ENCODE data around the gene KLF16.

The KLF16 gene

DNA sequence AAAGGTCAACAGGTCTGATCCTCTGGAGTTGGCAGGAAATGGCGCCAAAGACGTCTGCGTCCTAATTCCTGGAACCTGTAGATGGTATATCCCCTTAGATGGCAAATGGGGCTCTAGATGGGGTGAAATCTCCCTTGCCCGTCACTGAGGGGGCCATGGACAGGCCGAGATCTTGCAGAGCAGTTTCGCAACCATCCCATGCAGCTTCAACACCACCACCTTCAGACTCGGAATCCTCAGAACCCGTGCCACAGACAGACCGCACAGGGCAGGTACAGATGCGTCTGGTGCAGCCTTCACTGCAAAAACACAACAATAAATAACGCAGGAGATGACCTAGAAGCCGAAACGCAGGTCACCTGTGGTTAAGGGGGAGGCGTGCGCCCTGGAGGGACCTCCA lies 32.8 kb downstream of the KLF16 start:
- no peak for DNase-seq (ENCODE audit: low read depth)
- no peak overlapping the region for H3K4me3 ChIP-seq (ENCODE audit: low read depth, low read length)

DNA sequence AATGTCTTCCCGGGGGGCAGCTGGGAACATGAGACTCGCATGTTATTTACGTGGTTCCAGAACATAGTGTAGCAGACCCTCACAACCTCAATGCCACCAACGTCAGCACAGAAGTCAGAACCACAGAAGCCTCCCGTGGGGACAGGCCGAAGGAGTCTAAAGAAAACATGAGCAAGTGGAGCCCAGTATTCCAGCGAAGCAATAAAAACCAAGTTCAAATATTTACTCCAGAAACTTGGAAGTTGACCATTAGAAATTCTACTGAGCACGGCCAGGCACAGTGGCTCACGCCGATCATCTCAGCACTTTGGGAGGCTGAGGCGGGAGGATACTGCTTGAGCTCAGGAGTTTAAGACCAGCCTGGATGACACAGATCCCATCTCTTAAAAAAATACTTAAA lies 33.4 kb downstream of the KLF16 start:
- H3K4me3 ChIP-seq (ENCODE audit: low read depth, low read length), result no peak overlapping the region
- DNase-seq (ENCODE audit: low read depth), result no peak

DNA sequence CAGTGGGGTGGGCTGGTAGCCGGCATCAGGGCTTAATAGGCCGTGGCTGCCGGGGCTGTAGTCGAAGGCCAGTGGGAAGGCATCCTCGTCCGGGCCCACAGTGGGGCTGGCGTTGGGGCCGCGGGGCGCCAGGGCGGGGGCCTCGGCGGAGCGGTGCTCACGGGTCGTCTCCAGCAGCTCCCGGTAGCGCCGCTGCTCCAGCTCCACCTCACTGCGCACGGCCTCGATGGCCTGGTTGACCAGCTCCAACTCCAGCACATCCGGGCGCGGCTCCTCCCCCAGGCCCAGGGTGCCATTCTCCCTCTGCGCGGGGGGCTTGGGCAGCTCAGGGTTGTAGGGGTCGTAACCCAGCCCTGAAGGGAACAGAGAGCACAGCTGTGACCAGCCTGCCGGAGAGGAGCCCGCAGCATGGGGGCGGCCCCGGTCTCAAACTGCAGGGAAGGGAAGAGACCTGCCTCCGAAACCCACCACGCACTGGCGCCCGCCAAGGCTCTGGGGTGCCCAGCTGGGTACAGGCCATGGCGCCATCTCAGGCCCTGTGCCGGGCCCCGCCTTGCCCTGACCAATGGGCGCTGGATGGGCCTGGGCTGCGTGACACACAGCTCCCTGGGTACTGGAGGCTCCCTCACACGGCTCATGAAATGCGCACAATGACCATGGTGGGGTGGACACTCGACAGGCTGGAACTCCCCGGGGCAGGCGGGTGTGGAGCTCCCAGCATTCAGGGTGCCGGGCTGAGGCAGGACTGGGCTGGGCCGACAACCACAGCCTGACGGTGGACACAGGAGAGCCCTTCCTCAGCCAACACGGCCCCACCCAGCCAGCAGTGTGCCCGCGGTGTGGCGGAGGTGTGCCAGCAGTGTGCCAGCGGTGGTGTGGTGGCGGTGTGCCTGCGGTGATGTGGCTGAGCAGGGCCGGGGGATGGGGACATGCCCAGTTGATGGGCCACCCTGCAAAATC lies 34.8 kb downstream of the KLF16 start:
- no peak overlapping the region for H3K4me3 ChIP-seq (ENCODE audit: low read depth, low read length)
- no peak for DNase-seq (ENCODE audit: low read depth)

DNA sequence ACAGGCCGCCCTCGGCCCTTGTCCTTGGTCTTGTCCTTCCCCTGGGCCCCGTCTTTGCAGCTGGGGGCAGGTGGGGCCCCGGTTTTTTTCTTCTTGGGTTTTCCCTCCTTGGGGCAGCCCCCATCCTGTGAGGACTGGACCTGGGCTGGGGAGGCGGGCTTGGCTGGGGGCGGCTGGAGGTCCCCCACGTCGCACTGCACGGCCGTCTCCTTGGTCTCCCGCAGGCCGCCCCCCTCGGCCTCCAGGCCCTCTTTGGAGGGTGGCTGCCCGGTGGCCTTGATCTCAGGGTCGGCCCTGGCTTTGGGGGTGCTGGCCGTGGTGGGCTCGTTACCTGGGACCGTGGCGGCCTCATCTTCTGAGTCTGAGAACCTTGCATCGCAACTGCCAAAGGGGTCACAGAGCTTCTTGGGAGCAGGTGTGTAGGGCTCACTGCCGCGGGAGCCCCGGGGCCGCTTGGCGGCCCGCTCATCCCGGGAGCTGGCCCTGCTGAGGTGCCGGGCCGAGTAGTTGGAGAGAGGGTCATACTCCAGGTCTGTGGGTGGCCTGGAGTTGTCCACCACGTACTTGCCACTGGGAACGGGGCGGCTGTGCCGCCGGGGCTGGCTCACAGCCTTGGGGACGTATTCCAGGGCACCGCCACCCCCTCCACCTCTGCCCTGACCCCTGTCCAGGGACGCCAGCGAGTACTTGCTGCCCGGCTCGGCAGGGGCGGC lies 35.7 kb downstream of the KLF16 start:
- H3K4me3 ChIP-seq (ENCODE audit: low read depth, low read length), result no peak overlapping the region

DNA sequence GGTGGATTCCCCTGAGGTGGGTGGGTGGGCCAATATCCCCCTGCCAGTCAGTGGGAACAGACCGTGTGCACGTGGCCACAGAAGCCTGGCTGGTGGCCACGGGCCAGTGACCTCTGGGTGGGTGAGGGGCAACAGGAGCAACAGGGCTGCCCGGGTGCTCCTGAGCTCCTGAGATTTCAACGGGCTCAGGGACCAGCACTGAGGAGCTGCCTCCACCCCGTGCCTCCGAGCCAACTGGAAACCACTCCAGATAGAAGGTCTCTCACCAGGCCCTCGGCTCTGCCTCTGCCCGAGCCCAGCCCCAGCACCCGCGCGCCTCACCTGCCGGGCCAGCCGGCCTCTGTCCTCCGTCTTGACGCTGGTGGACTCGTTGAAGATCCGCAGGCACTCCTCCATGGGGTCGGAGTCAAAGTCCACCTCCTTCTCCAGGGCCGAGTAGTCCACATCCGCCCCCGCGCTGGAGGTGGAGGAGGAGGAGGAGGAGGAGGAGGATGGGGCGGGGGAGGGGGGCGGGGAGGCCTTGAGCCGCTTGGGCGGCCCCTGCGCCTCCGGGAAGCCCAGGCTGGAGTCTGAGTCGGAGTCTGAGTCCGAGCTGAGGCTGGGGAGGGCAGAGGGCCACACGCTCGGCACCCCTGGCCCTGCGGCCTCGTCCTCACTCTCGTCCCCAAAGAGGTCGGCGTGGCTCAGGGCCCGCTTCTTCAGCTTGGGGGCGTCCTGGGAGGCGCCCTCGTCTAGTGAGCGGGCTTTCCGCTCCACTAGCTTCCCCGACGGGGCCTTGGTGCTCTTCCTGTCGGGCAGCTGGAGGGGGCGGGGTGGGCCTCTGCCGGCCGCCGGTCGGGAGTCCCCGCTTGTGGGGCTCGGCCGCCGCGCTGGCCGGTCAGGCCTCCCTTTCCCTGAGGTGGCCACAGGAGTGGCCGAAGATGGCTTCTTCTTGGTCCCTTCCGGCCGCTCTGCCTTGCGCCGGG lies 36.5 kb downstream of the KLF16 start:
- DNase-seq (ENCODE audit: low read depth), result no peak
- H3K4me3 ChIP-seq (ENCODE audit: low read depth, low read length), result no peak overlapping the region

More for the DNA sequence above, 35.7 kb downstream of the KLF16 start:
- DNase-seq (ENCODE audit: low read depth), result no peak

DNA sequence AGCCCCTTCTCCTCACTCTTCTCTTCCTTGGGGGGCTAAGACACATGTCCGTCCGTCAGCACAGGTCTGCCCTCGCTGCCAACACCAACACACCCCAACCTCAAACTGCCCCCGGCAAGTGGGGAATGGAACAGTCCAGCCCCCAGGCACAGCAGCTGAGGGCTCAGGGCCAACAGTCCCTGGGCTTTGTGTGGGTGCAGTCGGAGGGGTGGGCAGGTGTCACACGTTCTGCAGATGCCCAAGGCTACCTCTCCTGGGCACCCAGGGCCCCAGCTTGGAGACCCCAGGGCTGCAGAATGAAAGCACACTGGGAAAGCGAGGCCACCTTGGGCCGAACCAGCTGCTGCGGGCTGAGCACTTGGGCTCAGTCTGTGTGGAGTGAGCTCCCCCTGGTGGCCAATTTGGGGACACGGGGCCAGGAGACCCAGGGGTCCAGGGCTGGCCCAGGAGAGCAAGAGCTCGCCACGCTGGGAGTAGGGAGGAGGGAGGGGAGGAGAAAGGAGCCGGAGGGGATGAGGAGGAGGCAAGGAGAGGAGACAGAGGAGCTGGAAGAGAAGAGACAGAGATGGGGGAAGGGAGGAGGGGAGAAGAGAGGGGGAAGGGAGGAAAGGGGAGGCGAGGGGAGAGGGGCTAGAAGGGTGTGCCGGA lies 37.3 kb downstream of the KLF16 start:
- H3K4me3 ChIP-seq (ENCODE audit: low read depth, low read length), result no peak overlapping the region
- peak; percentile 15 for DNase-seq (ENCODE audit: low read depth)

DNA sequence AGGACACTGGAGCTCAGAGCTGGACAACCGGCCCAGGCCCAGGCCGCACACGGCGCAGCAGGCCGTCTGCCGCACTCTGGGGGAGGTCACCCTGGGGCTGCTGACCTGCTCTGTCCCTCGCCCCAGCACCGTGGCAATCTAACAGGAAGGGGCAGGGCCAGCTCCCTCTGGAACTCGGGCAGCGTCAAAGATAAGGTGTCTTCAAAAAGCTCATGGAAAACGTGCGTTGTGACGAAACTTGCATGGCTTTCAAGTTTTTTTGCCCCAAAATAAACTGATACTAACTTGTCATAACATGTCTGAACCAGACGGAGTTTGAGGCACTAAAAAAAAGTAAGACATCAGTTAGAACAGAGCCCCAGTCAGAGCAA lies 39.1 kb downstream of the KLF16 start:
- no peak for DNase-seq (ENCODE audit: low read depth)
- no peak overlapping the region for H3K4me3 ChIP-seq (ENCODE audit: low read depth, low read length)

DNA sequence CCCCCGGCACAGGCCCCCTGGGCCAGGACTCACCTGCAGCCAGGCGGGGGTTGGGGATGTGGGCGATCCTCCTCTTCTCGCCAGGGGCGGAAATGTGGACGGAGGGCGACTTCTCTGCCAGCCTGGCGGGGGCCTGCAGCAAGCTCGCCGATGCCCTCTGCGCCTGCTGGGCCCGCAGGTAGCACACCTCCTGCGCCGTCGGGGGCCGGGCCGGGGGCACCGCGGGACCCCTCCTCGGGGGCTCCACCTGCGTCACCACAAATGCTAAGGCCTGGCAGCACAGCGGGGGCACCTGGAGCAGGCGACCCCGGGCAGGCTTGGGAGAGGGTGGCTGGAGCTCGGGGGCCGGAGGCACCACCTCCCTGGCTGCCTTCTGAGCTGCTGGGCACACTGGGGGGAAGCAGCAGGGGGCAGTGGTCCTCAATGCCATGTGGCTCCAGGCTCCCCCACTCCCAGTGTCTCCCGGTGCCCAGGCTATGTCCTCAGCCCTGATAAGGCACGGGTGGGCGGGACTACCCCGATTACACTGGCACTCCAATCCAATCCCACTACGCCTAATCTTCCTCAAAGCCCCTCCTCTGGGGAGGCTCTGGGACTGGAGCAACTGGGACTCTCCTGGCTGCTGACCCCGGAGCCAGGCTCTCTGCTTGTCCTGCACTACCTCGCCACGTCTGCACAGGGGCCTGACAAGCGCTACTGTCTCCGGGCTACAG lies 39.7 kb downstream of the KLF16 start:
- no peak overlapping the region for H3K4me3 ChIP-seq (ENCODE audit: low read depth, low read length)
- no peak for DNase-seq (ENCODE audit: low read depth)

DNA sequence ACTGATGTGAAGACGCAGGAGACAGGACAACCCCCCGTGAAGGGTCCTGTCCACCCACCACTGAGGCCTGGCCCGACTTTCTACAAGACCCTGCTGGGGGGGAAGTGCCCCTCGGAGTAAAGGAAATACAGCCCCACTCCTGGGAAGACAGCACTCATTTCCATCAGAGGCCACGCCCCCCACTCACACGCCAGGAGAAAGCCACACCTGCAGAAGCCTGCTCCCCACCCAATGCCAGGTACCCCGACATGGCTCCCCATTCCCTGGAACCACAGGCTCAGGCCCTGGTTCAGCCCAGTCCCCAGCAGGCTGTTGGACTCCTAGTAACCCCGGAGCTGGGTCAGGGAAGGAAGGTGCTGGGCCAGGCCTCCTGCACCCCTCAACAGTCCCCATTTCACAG lies 40.4 kb downstream of the KLF16 start:
- no peak overlapping the region for H3K4me3 ChIP-seq (ENCODE audit: low read depth, low read length)
- DNase-seq (ENCODE audit: low read depth), result no peak

DNA sequence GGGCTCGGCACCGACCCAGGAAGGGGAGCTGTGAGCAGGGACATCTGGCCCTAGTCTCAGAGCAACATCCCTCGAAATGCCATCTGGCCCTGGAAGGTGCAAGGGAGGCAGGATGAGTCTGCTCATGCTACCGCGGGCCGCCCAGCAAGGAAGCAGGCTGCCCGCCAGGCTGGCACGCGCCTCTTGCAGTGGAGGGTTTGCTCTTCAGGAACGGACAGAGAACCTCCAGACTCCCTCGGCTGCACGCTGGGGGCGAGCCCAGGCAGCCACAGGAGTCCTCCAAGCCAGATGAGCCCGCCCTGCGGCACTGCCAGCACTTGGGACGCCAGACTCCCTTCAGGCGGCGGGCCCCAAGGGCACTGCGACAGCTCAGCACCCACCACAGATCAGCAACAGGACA lies 41.2 kb downstream of the KLF16 start:
- H3K4me3 ChIP-seq (ENCODE audit: low read depth, low read length), result no peak overlapping the region
- no peak for DNase-seq (ENCODE audit: low read depth)

DNA sequence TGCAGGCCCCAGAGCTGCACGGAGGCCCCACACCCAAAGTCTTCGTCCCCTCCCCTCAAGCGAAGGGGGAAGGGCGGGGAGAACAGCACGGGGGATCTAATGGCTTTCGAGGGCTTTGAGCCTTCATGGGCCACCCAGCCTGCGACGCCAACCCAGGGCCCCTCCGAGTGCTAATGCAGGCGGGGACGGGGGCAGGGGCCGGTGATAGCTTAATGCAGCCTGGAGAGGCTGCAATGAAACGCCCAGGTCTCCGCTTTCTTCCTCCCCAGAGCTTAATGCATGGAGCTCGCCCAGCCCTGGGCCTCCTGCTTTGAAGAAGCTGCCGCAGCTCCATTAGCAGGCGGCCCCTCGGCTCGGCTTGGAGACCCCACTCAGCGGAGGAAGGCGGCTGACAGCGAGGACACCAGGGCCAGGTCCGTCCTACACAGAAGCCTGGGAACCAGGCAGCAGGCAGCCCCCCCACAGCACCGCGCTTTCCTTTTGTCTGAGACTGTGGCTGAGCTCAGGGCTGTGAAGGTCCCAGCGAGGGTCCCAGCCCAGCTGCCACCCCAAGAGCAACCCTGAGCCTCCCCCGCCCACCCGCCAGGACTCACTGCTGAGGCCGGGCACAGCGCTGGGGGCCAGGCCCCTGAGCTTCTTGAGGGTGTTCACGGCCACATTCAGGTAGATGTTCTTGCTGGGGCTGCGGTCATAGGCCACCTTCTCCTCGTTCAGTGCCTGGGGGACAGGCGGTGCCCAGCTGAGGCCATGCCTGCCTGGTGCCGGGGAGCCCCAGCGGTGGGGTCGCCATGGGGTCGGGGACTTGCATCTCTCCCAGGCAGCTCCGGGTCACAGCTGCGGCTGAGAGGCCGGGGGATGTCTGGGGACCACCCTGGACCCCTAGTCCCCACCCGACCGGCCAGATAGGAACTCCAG lies 43.8 kb downstream of the KLF16 start:
- H3K4me3 ChIP-seq (ENCODE audit: low read depth, low read length), result no peak overlapping the region

DNA sequence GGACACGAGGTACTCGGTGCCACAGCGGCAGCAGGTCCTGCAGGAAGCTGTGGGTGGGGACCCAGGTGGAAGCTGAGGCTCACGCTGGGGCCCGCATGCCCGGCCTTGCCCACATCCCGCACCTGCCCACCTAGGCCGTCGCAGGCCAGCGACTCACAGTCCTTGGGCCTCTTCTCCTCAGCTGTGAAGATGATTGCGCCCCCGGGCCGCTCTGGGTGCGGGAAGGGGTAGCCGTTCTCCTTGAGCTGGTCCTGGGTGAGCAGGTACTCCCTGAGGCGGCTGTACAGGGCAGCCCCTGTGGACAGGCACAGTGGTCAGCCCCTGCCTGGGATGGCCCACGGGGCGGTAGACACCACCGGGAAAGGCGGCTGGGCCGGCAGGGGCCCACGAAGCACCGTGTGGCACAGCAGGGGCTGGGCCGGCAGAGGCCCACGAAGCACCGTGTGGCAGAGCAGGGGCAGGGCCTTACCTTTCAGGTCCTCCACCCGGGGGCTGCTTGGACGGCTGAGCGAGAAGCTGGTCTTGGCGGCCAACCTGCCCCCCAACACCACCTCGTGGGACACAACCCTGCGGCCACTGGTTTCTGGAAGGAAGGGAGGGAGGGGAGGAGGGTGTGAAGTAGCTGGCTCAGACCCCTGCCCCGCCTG lies 44.7 kb downstream of the KLF16 start:
- DNase-seq (ENCODE audit: low read depth), result no peak
- no peak overlapping the region for H3K4me3 ChIP-seq (ENCODE audit: low read depth, low read length)

More for the DNA sequence above, 43.8 kb downstream of the KLF16 start:
- no peak for DNase-seq (ENCODE audit: low read depth)

DNA sequence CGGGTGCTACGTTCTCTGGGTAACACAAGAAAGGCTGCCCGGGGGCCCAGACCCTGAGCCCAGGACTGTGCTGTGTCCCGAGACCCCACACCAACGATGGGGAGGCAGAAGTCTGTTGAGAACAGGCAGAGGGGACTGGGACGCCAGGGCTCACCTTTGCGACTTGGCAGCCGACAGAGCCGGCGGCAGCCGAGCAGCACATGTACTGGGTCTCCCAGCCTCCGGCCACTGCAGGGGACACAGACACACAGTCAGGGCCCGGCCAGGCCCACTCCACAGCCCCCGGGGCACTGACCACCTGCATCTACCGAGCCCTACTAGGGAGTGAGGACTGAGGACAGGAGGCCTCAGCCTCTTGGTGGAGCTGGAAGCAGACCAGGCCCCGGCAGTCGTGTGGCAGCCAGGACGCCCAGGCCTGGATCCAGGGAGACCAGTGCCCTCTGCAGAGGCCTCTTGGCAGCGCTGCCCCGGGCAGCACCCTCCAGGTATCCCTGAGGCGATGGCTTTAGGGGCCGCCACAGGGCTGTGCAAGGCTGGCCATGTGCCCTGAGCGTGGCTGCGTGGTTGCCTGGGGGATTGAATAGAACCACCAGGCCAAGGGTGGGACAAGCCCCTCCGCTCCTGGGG lies 45.7 kb downstream of the KLF16 start:
- H3K4me3 ChIP-seq (ENCODE audit: low read depth, low read length), result no peak overlapping the region
- no peak for DNase-seq (ENCODE audit: low read depth)

DNA sequence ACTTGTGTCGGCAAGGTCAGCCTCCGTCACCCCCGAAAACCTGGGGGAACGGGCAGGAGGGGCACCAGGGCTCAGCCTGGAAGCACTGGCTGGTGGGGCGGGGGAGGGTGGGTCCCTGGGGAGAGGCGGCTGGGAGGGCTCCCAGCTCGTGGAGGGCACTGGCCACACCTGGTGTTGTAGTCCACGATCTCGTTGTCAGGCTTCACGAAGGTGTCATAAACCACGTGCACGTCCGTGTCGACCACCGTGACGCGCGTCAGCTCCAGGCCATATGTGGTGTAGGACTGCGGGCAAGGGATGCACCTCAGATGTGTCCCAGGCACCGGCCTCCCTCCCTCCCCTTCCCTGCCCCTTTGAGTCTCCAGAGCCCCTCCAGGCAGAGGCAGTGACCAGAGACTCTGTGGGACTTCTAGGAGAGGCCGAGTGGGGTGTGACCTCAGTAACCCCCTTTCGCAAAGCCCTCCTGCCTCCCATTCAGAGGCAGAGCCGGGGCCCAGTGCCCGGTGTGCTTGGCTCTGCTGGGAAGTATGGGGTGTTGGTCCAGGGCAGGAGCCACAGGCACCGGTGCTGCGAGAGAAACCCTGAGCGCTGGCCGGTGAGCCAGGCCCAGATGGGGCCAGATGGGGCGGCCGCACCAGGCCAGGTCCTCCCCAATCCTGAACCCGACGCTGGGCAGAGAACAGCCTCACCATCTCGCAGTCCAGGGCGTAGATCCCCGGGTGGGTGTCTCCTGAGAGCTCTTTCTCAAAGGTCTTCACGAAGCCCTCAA lies 46.7 kb downstream of the KLF16 start:
- DNase-seq (ENCODE audit: low read depth), result no peak
- no peak overlapping the region for H3K4me3 ChIP-seq (ENCODE audit: low read depth, low read length)

DNA sequence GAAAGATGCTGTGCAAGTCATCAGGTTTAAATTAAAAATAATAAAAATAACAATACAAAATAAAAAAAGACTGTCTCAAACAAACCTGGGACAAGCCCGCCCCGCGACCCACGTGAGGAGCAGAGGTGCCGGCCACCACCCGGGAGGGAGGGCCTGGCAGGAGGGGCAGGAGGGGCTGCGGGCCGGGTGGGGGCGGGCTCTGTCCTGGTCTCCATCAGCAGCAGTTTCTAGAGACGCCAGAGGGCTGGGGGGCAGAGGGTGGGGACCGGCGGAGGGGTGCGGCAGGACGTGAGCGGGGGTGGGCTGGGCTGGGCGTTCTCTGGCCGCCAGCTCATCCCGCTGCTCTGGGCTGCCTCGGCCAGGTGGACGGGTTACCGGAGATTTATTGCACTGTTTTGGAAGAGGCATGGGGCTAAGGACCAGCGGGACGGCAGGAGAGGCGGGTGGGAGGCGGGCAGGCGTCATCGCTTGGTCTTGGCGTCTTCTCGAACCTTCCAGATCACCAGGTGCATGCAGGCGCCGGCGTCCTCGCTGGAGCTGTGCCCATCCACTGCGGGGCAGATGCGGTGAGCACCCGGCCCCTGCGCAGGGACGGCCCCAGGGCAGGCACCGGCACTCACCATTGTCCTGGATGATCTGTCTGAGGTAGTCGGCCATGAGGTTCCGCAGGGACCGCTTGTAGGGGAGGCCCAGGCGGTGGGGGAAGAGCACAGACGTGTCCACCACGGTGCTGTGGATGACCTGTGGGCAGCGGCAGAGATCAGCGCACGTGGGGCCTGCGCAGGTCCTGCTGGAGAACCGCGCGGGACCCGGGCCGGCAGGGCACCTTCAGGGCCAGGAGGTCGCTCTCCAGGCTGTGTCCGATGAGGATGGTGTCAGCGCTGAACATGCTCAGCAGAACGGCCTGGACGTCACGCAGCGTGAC lies 47.5 kb downstream of the KLF16 start:
- no peak overlapping the region for H3K4me3 ChIP-seq (ENCODE audit: low read depth, low read length)
- DNase-seq (ENCODE audit: low read depth), result no peak
